SH-SY5Y (cell line): ENCODE measurements around the gene FADS6.

Experiments
- GATA2 ChIP-seq: IDR thresholded peaks from 2 replicates; pipeline ENCODE4 v1.6.1; 2011; ENCODE audit warnings: mild to moderate bottlenecking, low read depth, low read length
- GATA3 ChIP-seq: IDR thresholded peaks from 2 replicates; pipeline ENCODE4 v1.6.1; 2011; ENCODE audit warnings: low read depth, mild to moderate bottlenecking, low read length, moderate library complexity

DNA sequence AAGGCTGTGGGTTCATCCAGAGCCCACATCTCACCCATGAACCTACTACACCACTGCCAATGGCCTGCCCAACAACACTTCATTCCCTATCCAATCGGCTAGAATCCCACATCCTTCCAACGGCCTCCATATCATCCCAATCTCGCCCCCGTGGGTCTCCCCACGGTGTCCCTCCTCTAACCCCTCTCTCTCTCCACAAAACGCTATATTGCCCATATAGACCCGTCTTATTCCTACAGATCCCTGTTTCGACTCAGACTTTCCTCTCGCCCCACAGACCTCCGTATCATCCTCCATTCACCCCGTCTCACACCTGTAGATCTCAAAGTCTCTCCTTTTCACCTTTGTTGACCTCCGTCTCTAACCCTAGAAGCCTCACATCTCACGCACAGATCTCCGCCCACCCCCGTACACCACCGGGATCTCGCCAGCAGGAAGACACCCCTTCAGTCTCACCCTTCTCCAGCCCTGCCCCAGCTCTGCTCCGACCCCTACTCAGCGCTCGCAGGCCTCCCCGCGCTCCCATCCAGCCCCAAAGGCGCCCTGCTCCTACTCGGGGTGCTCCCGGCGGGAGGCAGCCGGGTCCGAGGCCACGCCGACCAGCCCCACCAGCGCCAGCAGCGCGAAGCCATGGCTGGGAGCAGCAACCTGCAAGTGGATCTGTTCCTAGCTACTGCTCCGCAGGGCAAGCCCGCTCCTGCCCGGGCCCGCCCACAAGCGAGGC, 21.0 kb downstream of the FADS6 start, which contains the start of gene FDXR:
- TF ChIP-seq GATA3: no peak
- TF ChIP-seq GATA2: 0 out of 2 replicates have a peak, but pooled peaks have one; percentile 11
